Measurements from ENCODE around the gene ATG14. TPM values are rescaled to one million over a fixed set of nuclear protein-coding genes. Genes with fewer than 3 reads are reported as not detected.

ATG14 gene
- total and polyA plus RNA-seq, 2 of the 13 experiments (the other 11 are each of a cell fraction or from before 2014, with no cell fraction given), result 7.2 to 9.1 TPM

DNA sequence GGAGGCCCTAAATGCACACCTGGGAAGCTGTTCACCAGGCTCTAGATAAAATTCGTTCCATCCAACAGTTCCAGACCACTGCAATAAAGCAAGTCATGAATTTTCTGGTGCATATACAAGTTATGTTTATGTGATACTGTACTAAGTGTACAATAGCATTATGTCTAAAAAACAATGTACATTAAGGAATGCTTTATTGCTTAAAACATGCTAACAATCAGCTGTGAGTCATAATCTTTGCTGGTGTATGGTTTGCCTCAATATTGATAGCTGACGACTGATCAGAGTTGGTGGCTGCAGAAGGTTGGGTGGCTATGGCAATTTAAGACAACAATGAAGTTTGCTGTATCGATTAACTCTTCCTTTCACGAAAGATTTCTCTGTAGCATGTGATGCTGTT lies 52.3 kb downstream of the ATG14 start:
- no peaks in the 10 kb centered on the region for H4K20me1 ChIP-seq (ENCODE audit: insufficient read depth, low read length)
- H3K9me3 ChIP-seq (ENCODE audit: low read length), result no peaks in the 10 kb centered on the region
- H3K27ac ChIP-seq (ENCODE audit: extremely low read length, insufficient read depth, low read length), result no peak overlapping the region
- CTCF ChIA-PET (ENCODE audit: low intra/inter-chr PET ratio, low total read pairs), result no interaction called here
- peaks cover 4 to 5% of the 10 kb centered on the region in 2 experiments; a peak in 2 of 5 replicates for H3K36me3 ChIP-seq (replicated peaks in 1 of 2; ENCODE audit: control insufficient read depth in 1 of 2, insufficient read depth in 2 of 2, low read length in 2 of 2)
- no peak overlapping the region for H3K4me3 ChIP-seq (replicated peaks in 1 of 3; ENCODE audit: insufficient read depth in 1 of 3, low read depth in 2 of 3, low read length in 3 of 3)
- no peak overlapping the region for H2AFZ ChIP-seq (ENCODE audit: low read length)
- ATAC-seq (no peak), DNase-seq (ENCODE audit: low spot score) (no peak), FAIRE-seq (no peak)
- WGBS (ENCODE audit: low lambda C conversion rate), result 91% methylated on average over 4 of the region's 4 CpGs
- TF ChIP-seq, protein P1, sequence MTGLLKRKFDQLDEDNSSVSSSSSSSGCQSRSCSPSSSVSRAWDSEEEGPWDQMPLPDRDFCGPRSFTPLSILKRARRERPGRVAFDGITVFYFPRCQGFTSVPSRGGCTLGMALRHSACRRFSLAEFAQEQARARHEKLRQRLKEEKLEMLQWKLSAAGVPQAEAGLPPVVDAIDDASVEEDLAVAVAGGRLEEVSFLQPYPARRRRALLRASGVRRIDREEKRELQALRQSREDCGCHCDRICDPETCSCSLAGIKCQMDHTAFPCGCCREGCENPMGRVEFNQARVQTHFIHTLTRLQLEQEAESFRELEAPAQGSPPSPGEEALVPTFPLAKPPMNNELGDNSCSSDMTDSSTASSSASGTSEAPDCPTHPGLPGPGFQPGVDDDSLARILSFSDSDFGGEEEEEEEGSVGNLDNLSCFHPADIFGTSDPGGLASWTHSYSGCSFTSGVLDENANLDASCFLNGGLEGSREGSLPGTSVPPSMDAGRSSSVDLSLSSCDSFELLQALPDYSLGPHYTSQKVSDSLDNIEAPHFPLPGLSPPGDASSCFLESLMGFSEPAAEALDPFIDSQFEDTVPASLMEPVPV (CRISPR knock-in tag; IDR thresholded peaks at IDR 0.05), result no peak
- TF ChIP-seq SP5 (CRISPR knock-in tag; IDR thresholded peaks at IDR 0.05; ENCODE audit: borderline replicate concordance, low read depth) (no peak), ZFAT (CRISPR knock-in tag; conservative IDR thresholded peaks at IDR 0.05) (no peak), RNF2 (conservative IDR thresholded peaks at IDR 0.05; ENCODE audit: low read depth) (no peak), ZBTB8A (CRISPR knock-in tag; IDR thresholded peaks at IDR 0.05; ENCODE audit: borderline replicate concordance, low read depth) (no peak), RARA (CRISPR knock-in tag; IDR thresholded peaks at IDR 0.05) (no peak)
- TF ChIP-seq, protein P2, sequence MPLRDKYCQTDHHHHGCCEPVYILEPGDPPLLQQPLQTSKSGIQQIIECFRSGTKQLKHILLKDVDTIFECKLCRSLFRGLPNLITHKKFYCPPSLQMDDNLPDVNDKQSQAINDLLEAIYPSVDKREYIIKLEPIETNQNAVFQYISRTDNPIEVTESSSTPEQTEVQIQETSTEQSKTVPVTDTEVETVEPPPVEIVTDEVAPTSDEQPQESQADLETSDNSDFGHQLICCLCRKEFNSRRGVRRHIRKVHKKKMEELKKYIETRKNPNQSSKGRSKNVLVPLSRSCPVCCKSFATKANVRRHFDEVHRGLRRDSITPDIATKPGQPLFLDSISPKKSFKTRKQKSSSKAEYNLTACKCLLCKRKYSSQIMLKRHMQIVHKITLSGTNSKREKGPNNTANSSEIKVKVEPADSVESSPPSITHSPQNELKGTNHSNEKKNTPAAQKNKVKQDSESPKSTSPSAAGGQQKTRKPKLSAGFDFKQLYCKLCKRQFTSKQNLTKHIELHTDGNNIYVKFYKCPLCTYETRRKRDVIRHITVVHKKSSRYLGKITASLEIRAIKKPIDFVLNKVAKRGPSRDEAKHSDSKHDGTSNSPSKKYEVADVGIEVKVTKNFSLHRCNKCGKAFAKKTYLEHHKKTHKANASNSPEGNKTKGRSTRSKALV (CRISPR knock-in tag; IDR thresholded peaks at IDR 0.05), result no peak
- TF ChIP-seq, protein P3, sequence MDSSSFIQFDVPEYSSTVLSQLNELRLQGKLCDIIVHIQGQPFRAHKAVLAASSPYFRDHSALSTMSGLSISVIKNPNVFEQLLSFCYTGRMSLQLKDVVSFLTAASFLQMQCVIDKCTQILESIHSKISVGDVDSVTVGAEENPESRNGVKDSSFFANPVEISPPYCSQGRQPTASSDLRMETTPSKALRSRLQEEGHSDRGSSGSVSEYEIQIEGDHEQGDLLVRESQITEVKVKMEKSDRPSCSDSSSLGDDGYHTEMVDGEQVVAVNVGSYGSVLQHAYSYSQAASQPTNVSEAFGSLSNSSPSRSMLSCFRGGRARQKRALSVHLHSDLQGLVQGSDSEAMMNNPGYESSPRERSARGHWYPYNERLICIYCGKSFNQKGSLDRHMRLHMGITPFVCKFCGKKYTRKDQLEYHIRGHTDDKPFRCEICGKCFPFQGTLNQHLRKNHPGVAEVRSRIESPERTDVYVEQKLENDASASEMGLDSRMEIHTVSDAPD (CRISPR knock-in tag; IDR thresholded peaks at IDR 0.05), result no peak
- TF ChIP-seq, protein P4, sequence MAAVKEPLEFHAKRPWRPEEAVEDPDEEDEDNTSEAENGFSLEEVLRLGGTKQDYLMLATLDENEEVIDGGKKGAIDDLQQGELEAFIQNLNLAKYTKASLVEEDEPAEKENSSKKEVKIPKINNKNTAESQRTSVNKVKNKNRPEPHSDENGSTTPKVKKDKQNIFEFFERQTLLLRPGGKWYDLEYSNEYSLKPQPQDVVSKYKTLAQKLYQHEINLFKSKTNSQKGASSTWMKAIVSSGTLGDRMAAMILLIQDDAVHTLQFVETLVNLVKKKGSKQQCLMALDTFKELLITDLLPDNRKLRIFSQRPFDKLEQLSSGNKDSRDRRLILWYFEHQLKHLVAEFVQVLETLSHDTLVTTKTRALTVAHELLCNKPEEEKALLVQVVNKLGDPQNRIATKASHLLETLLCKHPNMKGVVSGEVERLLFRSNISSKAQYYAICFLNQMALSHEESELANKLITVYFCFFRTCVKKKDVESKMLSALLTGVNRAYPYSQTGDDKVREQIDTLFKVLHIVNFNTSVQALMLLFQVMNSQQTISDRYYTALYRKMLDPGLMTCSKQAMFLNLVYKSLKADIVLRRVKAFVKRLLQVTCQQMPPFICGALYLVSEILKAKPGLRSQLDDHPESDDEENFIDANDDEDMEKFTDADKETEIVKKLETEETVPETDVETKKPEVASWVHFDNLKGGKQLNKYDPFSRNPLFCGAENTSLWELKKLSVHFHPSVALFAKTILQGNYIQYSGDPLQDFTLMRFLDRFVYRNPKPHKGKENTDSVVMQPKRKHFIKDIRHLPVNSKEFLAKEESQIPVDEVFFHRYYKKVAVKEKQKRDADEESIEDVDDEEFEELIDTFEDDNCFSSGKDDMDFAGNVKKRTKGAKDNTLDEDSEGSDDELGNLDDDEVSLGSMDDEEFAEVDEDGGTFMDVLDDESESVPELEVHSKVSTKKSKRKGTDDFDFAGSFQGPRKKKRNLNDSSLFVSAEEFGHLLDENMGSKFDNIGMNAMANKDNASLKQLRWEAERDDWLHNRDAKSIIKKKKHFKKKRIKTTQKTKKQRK (IDR thresholded peaks at IDR 0.05; ENCODE audit: low read length), result no peak
- TF ChIP-seq, protein P5, sequence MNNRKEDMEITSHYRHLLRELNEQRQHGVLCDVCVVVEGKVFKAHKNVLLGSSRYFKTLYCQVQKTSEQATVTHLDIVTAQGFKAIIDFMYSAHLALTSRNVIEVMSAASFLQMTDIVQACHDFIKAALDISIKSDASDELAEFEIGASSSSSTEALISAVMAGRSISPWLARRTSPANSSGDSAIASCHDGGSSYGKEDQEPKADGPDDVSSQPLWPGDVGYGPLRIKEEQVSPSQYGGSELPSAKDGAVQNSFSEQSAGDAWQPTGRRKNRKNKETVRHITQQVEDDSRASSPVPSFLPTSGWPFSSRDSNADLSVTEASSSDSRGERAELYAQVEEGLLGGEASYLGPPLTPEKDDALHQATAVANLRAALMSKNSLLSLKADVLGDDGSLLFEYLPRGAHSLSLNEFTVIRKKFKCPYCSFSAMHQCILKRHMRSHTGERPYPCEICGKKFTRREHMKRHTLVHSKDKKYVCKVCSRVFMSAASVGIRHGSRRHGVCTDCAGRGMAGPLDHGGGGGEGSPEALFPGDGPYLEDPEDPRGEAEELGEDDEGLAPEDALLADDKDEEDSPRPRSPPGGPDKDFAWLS (CRISPR knock-in tag; IDR thresholded peaks at IDR 0.05; ENCODE audit: borderline replicate concordance), result no peak
- H3K4me1 ChIP-seq (ENCODE audit: insufficient read depth, low read length), result peaks cover 17% of the 10 kb centered on the region
- H3K9ac ChIP-seq (ENCODE audit: insufficient read depth, low read depth, low read length), result no peak overlapping the region
- POLR2A ChIA-PET, result no interaction called here
- intact Hi-C loops (cut with micrococcal nuclease; ENCODE audit: unreplicated experiment) (loop anchor here (5.0 kb wide), 1 partner anchor 147 kb away; no protein-coding TSS in a partner anchor), in situ Hi-C loops (cut with HindIII; ENCODE audit: extremely low pct_ligation_motif_present, low pct_unique_long_range_greater_than_20kb) (no loop called here)
- no peaks in the 10 kb centered on the region for H3K27me3 ChIP-seq (ENCODE audit: control insufficient read depth in 1 of 2, insufficient read depth in 2 of 2, low read length in 2 of 2)
- BruUV-seq (replicated peaks), result no TSS peak
- H3K4me2 ChIP-seq (ENCODE audit: low read depth, low read length), result no peak overlapping the region
- H3K79me2 ChIP-seq (ENCODE audit: insufficient read depth, low read length), result no peaks in the 10 kb centered on the region

All from HepG2 (cell line).